DOHH2 (cell line): ENCODE measurements around the gene CIT.

Source experiments
- H3F3A ChIP-seq: fragments of 200-600 bp; sonication (generic), shearing (Covaris generic); 2 replicates; pipeline ENCODE4 v1.6.0; 2016; ENCODE audit warnings: antibody characterized with exemption, mild to moderate bottlenecking; ENCODE audit not compliant: control insufficient read depth, insufficient read depth
- H3K27ac ChIP-seq: fragments of 200-600 bp; sonication (generic); 2 replicates; pipeline ENCODE4 v1.5.1; 2014; ENCODE audit warnings: low read depth, mild to moderate bottlenecking, low read length, moderate library complexity
- H3K27me3 ChIP-seq: fragments of 200-600 bp; sonication (generic); 2 replicates; pipeline ENCODE4 v1.6.1; 2014; ENCODE audit warnings: mild to moderate bottlenecking, low read length, mixed read lengths; ENCODE audit not compliant: control insufficient read depth
- H3K36me3 ChIP-seq: fragments of 200-600 bp; sonication (generic); 2 replicates; pipeline ENCODE4 v1.6.1; 2014; ENCODE audit warnings: mild to moderate bottlenecking, low read length, moderate library complexity, mixed read lengths; ENCODE audit not compliant: control insufficient read depth
- H3K4me1 ChIP-seq: fragments of 200-600 bp; sonication (generic); 2 replicates; pipeline ENCODE4 v1.6.1; 2014; ENCODE audit warnings: mild to moderate bottlenecking, low read length, mixed read lengths; ENCODE audit not compliant: control insufficient read depth
- H3K4me2 ChIP-seq: fragments of 200-600 bp; sonication (generic); 2 replicates; pipeline ENCODE4 v1.6.0; 2014; ENCODE audit warnings: mild to moderate bottlenecking, low read length, moderate library complexity
- H3K4me3 ChIP-seq: fragments of 200-600 bp; sonication (generic); 2 replicates; pipeline ENCODE4 v1.5.1; 2014; ENCODE audit warnings: mild to moderate bottlenecking, low read length, mixed read lengths
- H3K79me2 ChIP-seq: fragments of 200-600 bp; sonication (generic); 2 replicates; pipeline ENCODE4 v1.6.1; 2014; ENCODE audit warnings: mild to moderate bottlenecking, low read length, mixed read lengths; ENCODE audit not compliant: control insufficient read depth
- H3K9me2 ChIP-seq: fragments of 200-600 bp; sonication (generic); replicated peaks from 2 replicates; pipeline ENCODE4 v1.6.1; 2014; ENCODE audit warnings: mild to moderate bottlenecking, low read length, mixed read lengths; ENCODE audit not compliant: control insufficient read depth
- H3K9me3 ChIP-seq: fragments of 200-600 bp; sonication (generic); 2 replicates; pipeline ENCODE4 v1.6.1; 2014; ENCODE audit warnings: antibody characterized with exemption, low read length, mixed read lengths; ENCODE audit not compliant: control insufficient read depth, insufficient read depth
- H4K20me1 ChIP-seq: fragments of 200-600 bp; sonication (generic); 2 replicates; pipeline ENCODE4 v1.6.0; 2014; ENCODE audit warnings: low read depth, mild to moderate bottlenecking, antibody characterized with exemption, low read length, moderate library complexity; ENCODE audit not compliant: control insufficient read depth, insufficient read depth
- CTCF ChIP-seq: fragments of 200-600 bp; sonication (generic); IDR thresholded peaks from one replicate; pipeline ENCODE4 v1.5.1; 2014; ENCODE audit warnings: antibody characterized with exemption, mild to moderate bottlenecking, low read depth, low read length; ENCODE audit not compliant: poor library complexity, severe bottlenecking
- EZH2phosphoT487 ChIP-seq: fragments of 200-600 bp; sonication (generic); IDR thresholded peaks from 2 replicates; pipeline ENCODE4 v1.6.1; 2017; ENCODE audit warnings: borderline replicate concordance, mild to moderate bottlenecking, antibody characterized with exemption, low read length, moderate library complexity, mixed read lengths

The CIT gene

GRCh38 chr12:119749666-119750065 is 127.5 kb downstream of the CIT start:
- Histone ChIP-seq H3K4me3 (no peak overlapping the region), H3K79me2 (no peaks in the 10 kb centered on the region), H3K4me1 (no peaks in the 10 kb centered on the region), H3K9me2 (no peaks in the 10 kb centered on the region), H3K4me2 (no peak overlapping the region), H3F3A (no peaks in the 10 kb centered on the region), H3K27me3 (no peaks in the 10 kb centered on the region), H4K20me1 (no peaks in the 10 kb centered on the region), H3K36me3 (peaks cover 81% of the 10 kb centered on the region), H3K27ac (no peak overlapping the region), H3K9me3 (peaks cover 17% of the 10 kb centered on the region; the same call in 1 of the 2 replicates)
- no peak for TF ChIP-seq EZH2phosphoT487
- TF ChIP-seq CTCF, result no peak

GRCh38 chr12:119748497-119748896 is 128.6 kb downstream of the CIT start:
- Histone ChIP-seq H3K4me3 (no peak overlapping the region), H3K4me1 (no peaks in the 10 kb centered on the region), H3F3A (no peaks in the 10 kb centered on the region), H3K36me3 (peaks cover 81% of the 10 kb centered on the region), H4K20me1 (no peaks in the 10 kb centered on the region), H3K9me3 (peaks cover 18% of the 10 kb centered on the region; the same call in 1 of the 2 replicates), H3K9me2 (no peaks in the 10 kb centered on the region), H3K27ac (no peak overlapping the region), H3K79me2 (no peaks in the 10 kb centered on the region), H3K4me2 (no peak overlapping the region), H3K27me3 (no peaks in the 10 kb centered on the region)
- TF ChIP-seq EZH2phosphoT487 (no peak), CTCF (no peak)

GRCh38 chr12:119746169-119746568 is 131.0 kb downstream of the CIT start:
- Histone ChIP-seq H3K4me3 (no peak overlapping the region), H3K4me1 (no peaks in the 10 kb centered on the region), H4K20me1 (no peaks in the 10 kb centered on the region), H3K4me2 (no peak overlapping the region), H3K9me2 (no peaks in the 10 kb centered on the region), H3K27ac (no peak overlapping the region), H3K27me3 (no peaks in the 10 kb centered on the region), H3K79me2 (no peaks in the 10 kb centered on the region), H3K9me3 (peaks cover 18% of the 10 kb centered on the region; the same call in 1 of the 2 replicates), H3F3A (no peaks in the 10 kb centered on the region), H3K36me3 (peaks cover 84% of the 10 kb centered on the region)
- TF ChIP-seq EZH2phosphoT487, result no peak
- TF ChIP-seq CTCF, result no peak
